A549 (cell line): ENCODE results near the gene ANKRD16. TPM values are rescaled to one million over a fixed set of nuclear protein-coding genes. Genes with fewer than 3 reads are reported as not detected.

Experiments
- ATAC-seq, 2 experiments: fragments of 200-7000 bp in 1 of 2; fragments of >200 bp in 1 of 2; cut with Nextera tagmentation in 1 of 2; cut with Tn5 transposase in 1 of 2; 3 replicates each; pipeline versions ENCODE4 v1.8.0 to v1.9.1; 2018 to 2020; ENCODE audit warnings: mild to moderate bottlenecking in 1 of 2, moderate library complexity in 1 of 2
- CTCF ChIA-PET: fragments of 300-600 bp; sonication (Branson Sonifier 250); formaldehyde crosslinking; extraction: SDS; loops from one replicate; lab custom pipeline; 2021; ENCODE audit warnings: antibody characterized with exemption, inconsistent platforms; lab: Yijun Ruan, JAX
- POLR2A ChIA-PET: fragments of 350-600 bp; formaldehyde crosslinking; extraction: SDS; loops from one replicate; lab custom pipeline; 2021; ENCODE audit warnings: antibody characterized with exemption, inconsistent platforms; lab: Yijun Ruan, JAX
- DNase-seq, 2 experiments: peaks; one replicate each; pipeline versions ENCODE4 v3.0.0 to v3.0.0-alpha.2; 2011 to 2016; ENCODE audit warnings: low read depth in 1 of 2, low spot score in 1 of 2
- FAIRE-seq: peaks from 2 replicates; lab custom pipeline; 2011; peaks lifted over from hg19 to GRCh38; lab: Jason Lieb, UNC
- H3K27ac ChIP-seq, 2 experiments: fragments of >200 bp; sonication (Bioruptor Twin); formaldehyde crosslinking; 3 replicates each; pipeline ENCODE4 v1.5.1; 2016 to 2017
- H3K4me1 ChIP-seq: fragments of >200 bp; sonication (Bioruptor Twin); formaldehyde crosslinking; 3 replicates; pipeline ENCODE4 v1.6.1; 2016
- H3K4me2 ChIP-seq: fragments of >200 bp; sonication (Bioruptor Twin); formaldehyde crosslinking; 3 replicates; pipeline ENCODE4 v1.6.1; 2016
- H3K4me3 ChIP-seq: fragments of >200 bp; sonication (Bioruptor Twin); formaldehyde crosslinking; 3 replicates; pipeline ENCODE4 v1.5.1; 2016
- H3K9me3 ChIP-seq: fragments of >200 bp; sonication (Bioruptor Twin); formaldehyde crosslinking; 3 replicates; pipeline ENCODE4 v1.6.1; 2016
- BHLHE40 ChIP-seq: IDR thresholded peaks from 2 replicates; pipeline ENCODE4 v1.6.1; 2012; ENCODE audit warnings: low read depth, low read length, inconsistent platforms
- CBX8 ChIP-seq: fragments of 200-600 bp; sonication (generic); IDR thresholded peaks from 2 replicates; pipeline ENCODE4 v1.6.1; 2016
- EHF ChIP-seq: fragments of 250-450 bp; sonication (Bioruptor Pico); IDR thresholded peaks from 2 replicates; pipeline ENCODE4 v1.5.0; 2020; ENCODE audit warnings: mild to moderate bottlenecking
- ESRRA ChIP-seq: fragments of 150-350 bp; IDR thresholded peaks from 2 replicates; pipeline ENCODE4 v1.6.1; 2014; ENCODE audit warnings: mild to moderate bottlenecking, low read length, borderline replicate concordance
- FOSL2 ChIP-seq, 2 experiments: fragments of 450-650 bp in 1 of 2; fragments of >200 bp in 1 of 2; sonication (Bioruptor Twin) in 1 of 2; formaldehyde crosslinking; IDR thresholded peaks; 2 replicates each; pipeline versions ENCODE4 v1.5.0 to v1.6.1; 2016 to 2020; ENCODE audit warnings: mild to moderate bottlenecking in 1 of 2, moderate library complexity in 1 of 2
- FOXS1 ChIP-seq: fragments of 250-450 bp; sonication (Bioruptor Pico); IDR thresholded peaks from 2 replicates; pipeline ENCODE4 v1.5.0; 2020; ENCODE audit warnings: mild to moderate bottlenecking, moderate library complexity
- KDM1A ChIP-seq: fragments of 200-600 bp; sonication (generic); IDR thresholded peaks from 2 replicates; pipeline ENCODE4 v1.6.1; 2016; ENCODE audit warnings: low read depth, mild to moderate bottlenecking
- KDM5A ChIP-seq: fragments of 200-600 bp; sonication (generic); IDR thresholded peaks from 2 replicates; pipeline ENCODE4 v1.6.1; 2016; ENCODE audit warnings: antibody characterized with exemption, mild to moderate bottlenecking
- MAFK ChIP-seq: fragments of 450-650 bp; IDR thresholded peaks from 2 replicates; pipeline ENCODE4 v1.6.1; 2014; ENCODE audit not compliant: partially characterized antibody
- POLR2AphosphoS2 ChIP-seq: conservative IDR thresholded peaks from 2 replicates; pipeline ENCODE4 v1.6.1; 2012; ENCODE audit warnings: low read length, improper control_type of control experiment, inconsistent platforms
- RARB ChIP-seq: fragments of 250-450 bp; sonication (Bioruptor Pico); IDR thresholded peaks from 2 replicates; pipeline ENCODE4 v1.8.0; 2021; ENCODE audit warnings: mild to moderate bottlenecking, moderate library complexity
- SMC3 ChIP-seq: fragments of >200 bp; sonication (Bioruptor Twin); formaldehyde crosslinking; IDR thresholded peaks from 3 replicates; pipeline ENCODE4 v1.6.1; 2018; ENCODE audit warnings: inconsistent platforms
- SREBF2 ChIP-seq: fragments of 450-650 bp; IDR thresholded peaks from 2 replicates; pipeline ENCODE4 v1.6.1; 2014; ENCODE audit warnings: mild to moderate bottlenecking, moderate library complexity
- TFCP2L1 ChIP-seq: fragments of 250-450 bp; sonication (Bioruptor Pico); IDR thresholded peaks from 2 replicates; pipeline ENCODE4 v1.5.0; 2021; ENCODE audit warnings: mild to moderate bottlenecking
- ZC3H11A ChIP-seq: fragments of 450-650 bp; IDR thresholded peaks from 2 replicates; pipeline ENCODE4 v1.6.1; 2014; ENCODE audit warnings: antibody characterized with exemption, mild to moderate bottlenecking
- WGBS: methylation state at CpG from one replicate; pipeline ENCODE4 v1.1.6; 2017; ENCODE audit errors: missing lambda C conversion rate; 5-methylcytosine and 5-hydroxymethylcytosine counted together
- polyA plus RNA-seq, 4 experiments: library from polyadenylated mRNA; depleted of rRNA in 3 of 4; stranded (reverse); fragments of >200 nt; fragmentation: RNase III in 1 of 4; extraction: RNeasy Plus Mini Kit Qiagen cat#74134 plus additional on column Dnase treatment in 1 of 4; gene quantifications; 2 replicates in 3 of 4; 3 replicates in 1 of 4; pipeline ENCODE4 v1.2.3, GENCODE V29; 2011 to 2017
- TF ChIP-seq, protein P1 (sequence below): fragments of 450-650 bp; IDR thresholded peaks from 2 replicates; pipeline ENCODE4 v1.6.1; 2014; ENCODE audit warnings: antibody characterized with exemption
- TF ChIP-seq, protein P2 (sequence below): fragments of >200 bp; sonication (Bioruptor Twin); formaldehyde crosslinking; IDR thresholded peaks from 3 replicates; pipeline ENCODE4 v1.5.1; 2016
- TF ChIP-seq, protein P3 (sequence below): IDR thresholded peaks from 2 replicates; pipeline ENCODE4 v1.6.1; 2012
- TF ChIP-seq, protein P4 (sequence below): fragments of >200 bp; sonication (Bioruptor Twin); formaldehyde crosslinking; IDR thresholded peaks from 3 replicates; pipeline ENCODE4 v1.6.1; 2016
- TF ChIP-seq, protein P5 (sequence below): IDR thresholded peaks from 2 replicates; pipeline ENCODE4 v1.6.1; 2012
- TF ChIP-seq, protein P6 (sequence below): fragments of 200-600 bp; sonication (generic); IDR thresholded peaks from 2 replicates; pipeline ENCODE4 v1.6.1; 2016; ENCODE audit warnings: antibody characterized with exemption, mild to moderate bottlenecking, moderate library complexity
- TF ChIP-seq, protein P7 (sequence below): fragments of >200 bp; sonication (Bioruptor Twin); formaldehyde crosslinking; IDR thresholded peaks from 2 replicates; pipeline ENCODE4 v1.6.1; 2016
- TF ChIP-seq, protein P8 (sequence below): fragments of 250-450 bp; sonication (Bioruptor Pico); IDR thresholded peaks from 2 replicates; pipeline ENCODE4 v1.5.0; 2020; ENCODE audit warnings: low read depth, mild to moderate bottlenecking, moderate library complexity

The ANKRD16 gene
- polyA plus RNA-seq, 2 of the 4 experiments (the other 2 are of a cell fraction), result 7.3 to 8.9 TPM

DNA sequence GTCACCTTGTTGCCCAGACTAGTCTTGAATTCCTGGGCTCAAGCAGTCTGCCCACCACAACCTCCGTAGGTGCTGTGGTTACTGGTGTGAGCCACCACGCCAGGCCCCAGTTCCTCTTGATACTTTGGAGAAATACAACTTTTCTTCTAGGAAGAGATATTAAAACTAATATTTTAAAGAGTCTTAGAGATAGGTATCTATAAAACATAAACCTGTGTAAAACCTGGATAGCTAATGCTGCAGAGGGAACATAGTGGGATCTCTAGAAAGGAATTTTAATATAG lies 71.7 kb downstream of the ANKRD16 start (continued):
- TF ChIP-seq FOSL2 (IDR thresholded peaks at IDR 0.05), result no peak
- no peak for TF ChIP-seq FOSL2 (CRISPR knock-in tag; IDR thresholded peaks at IDR 0.05)
- TF ChIP-seq, protein P1, sequence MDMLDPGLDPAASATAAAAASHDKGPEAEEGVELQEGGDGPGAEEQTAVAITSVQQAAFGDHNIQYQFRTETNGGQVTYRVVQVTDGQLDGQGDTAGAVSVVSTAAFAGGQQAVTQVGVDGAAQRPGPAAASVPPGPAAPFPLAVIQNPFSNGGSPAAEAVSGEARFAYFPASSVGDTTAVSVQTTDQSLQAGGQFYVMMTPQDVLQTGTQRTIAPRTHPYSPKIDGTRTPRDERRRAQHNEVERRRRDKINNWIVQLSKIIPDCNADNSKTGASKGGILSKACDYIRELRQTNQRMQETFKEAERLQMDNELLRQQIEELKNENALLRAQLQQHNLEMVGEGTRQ, result no peak
- TF ChIP-seq POLR2AphosphoS2, result no peak

DNA sequence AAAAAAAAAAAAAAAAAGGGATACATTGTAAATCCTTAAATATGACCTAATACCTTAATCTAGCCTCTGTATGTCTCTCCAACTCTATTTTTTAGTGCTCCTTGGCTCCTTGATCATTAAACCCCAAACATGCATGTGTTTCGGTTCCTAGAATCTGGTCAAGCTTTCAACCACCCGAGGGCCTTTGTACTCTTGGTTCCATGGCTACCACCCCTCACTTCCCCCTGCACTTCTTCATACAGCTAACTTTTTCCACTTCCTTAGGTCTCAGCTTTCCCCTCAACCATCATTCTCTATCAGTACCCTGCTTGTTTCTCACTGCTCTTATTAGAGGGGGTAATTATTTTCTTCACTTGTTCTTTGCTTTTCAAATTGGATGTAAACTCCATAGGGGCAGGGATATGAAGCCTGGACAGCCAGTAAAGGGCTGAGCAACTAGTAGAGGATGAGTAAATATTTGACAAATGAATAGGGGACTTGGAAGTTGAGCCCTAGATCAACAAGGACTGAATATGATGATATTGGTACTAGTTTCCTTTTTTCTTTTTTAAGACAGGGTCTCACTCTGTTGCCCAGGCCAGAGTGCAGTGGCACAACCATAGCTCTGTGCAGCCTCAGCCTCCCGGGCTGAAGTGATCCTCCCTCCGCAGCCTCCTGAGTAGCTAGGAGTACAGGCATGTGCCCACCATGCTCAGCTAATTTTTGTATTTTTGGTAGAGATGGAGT lies 72.2 kb downstream of the ANKRD16 start:
- ATAC-seq, result no peak
- Histone ChIP-seq H3K9me3 (no peaks in the 10 kb centered on the region), H3K4me2 (no peak overlapping the region), H3K4me3 (no peak overlapping the region), H3K4me1 (peaks cover 9% of the 10 kb centered on the region), H3K27ac (no peak overlapping the region)
- 94% methylated on average over 4 of the region's 4 CpGs for WGBS
- FAIRE-seq, result no peak
- POLR2A ChIA-PET, result no interaction called here
- no peak for TF ChIP-seq MAFK
- TF ChIP-seq, protein P2, sequence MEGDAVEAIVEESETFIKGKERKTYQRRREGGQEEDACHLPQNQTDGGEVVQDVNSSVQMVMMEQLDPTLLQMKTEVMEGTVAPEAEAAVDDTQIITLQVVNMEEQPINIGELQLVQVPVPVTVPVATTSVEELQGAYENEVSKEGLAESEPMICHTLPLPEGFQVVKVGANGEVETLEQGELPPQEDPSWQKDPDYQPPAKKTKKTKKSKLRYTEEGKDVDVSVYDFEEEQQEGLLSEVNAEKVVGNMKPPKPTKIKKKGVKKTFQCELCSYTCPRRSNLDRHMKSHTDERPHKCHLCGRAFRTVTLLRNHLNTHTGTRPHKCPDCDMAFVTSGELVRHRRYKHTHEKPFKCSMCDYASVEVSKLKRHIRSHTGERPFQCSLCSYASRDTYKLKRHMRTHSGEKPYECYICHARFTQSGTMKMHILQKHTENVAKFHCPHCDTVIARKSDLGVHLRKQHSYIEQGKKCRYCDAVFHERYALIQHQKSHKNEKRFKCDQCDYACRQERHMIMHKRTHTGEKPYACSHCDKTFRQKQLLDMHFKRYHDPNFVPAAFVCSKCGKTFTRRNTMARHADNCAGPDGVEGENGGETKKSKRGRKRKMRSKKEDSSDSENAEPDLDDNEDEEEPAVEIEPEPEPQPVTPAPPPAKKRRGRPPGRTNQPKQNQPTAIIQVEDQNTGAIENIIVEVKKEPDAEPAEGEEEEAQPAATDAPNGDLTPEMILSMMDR, result no peak
- TF ChIP-seq, protein P1, result no peak
- no peak for DNase-seq
- CTCF ChIA-PET, result interaction anchor here (0.6 to 1.9 kb wide), 2 partner anchors 9 to 12 kb away, joined by 4 read pairs; no protein-coding TSS in a partner anchor

DNA sequence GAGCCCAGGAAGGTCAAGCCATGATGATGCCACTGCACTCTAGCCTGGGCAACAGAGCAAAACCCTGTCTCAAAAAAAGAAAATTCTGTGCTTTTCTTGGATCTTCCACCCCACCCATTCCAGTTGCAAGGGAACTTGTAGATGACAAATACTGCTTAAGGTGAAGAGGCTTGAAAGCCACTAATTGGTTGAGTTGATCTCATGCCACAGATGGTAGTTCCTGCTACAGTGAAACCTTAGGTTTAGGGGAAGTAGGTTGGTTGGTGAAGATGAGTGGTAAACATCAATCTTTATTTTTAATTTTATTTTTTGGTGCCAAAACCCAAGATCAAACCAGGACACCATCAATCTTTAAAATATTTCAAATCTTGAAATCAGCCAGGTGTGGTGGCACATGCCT lies 73.5 kb downstream of the ANKRD16 start:
- Histone ChIP-seq H3K4me2 (no peak overlapping the region), H3K4me3 (no peak overlapping the region), H3K9me3 (no peaks in the 10 kb centered on the region), H3K27ac (no peak overlapping the region), H3K4me1 (peaks cover 15% of the 10 kb centered on the region)
- POLR2A ChIA-PET, result interaction anchor here (0.6 to 0.8 kb wide), 2 partner anchors 9 to 990 kb away, joined by 3 to 7 read pairs; no protein-coding TSS in a partner anchor
- TF ChIP-seq, protein P3, sequence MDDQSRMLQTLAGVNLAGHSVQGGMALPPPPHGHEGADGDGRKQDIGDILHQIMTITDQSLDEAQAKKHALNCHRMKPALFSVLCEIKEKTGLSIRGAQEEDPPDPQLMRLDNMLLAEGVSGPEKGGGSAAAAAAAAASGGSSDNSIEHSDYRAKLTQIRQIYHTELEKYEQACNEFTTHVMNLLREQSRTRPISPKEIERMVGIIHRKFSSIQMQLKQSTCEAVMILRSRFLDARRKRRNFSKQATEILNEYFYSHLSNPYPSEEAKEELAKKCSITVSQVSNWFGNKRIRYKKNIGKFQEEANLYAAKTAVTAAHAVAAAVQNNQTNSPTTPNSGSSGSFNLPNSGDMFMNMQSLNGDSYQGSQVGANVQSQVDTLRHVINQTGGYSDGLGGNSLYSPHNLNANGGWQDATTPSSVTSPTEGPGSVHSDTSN, result no peak
- TF ChIP-seq TFCP2L1 (CRISPR knock-in tag), result no peak
- no peak for TF ChIP-seq ZC3H11A
- no peak for TF ChIP-seq RARB (CRISPR knock-in tag)
- TF ChIP-seq BHLHE40, result no peak
- TF ChIP-seq KDM5A, result no peak
- no peak for TF ChIP-seq ESRRA
- TF ChIP-seq KDM1A, result no peak
- TF ChIP-seq, protein P4, sequence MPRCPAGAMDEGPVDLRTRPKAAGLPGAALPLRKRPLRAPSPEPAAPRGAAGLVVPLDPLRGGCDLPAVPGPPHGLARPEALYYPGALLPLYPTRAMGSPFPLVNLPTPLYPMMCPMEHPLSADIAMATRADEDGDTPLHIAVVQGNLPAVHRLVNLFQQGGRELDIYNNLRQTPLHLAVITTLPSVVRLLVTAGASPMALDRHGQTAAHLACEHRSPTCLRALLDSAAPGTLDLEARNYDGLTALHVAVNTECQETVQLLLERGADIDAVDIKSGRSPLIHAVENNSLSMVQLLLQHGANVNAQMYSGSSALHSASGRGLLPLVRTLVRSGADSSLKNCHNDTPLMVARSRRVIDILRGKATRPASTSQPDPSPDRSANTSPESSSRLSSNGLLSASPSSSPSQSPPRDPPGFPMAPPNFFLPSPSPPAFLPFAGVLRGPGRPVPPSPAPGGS, result no peak
- TF ChIP-seq, protein P5, sequence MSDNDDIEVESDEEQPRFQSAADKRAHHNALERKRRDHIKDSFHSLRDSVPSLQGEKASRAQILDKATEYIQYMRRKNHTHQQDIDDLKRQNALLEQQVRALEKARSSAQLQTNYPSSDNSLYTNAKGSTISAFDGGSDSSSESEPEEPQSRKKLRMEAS, result no peak
- no peak for TF ChIP-seq EHF (CRISPR knock-in tag)
- TF ChIP-seq, protein P6, sequence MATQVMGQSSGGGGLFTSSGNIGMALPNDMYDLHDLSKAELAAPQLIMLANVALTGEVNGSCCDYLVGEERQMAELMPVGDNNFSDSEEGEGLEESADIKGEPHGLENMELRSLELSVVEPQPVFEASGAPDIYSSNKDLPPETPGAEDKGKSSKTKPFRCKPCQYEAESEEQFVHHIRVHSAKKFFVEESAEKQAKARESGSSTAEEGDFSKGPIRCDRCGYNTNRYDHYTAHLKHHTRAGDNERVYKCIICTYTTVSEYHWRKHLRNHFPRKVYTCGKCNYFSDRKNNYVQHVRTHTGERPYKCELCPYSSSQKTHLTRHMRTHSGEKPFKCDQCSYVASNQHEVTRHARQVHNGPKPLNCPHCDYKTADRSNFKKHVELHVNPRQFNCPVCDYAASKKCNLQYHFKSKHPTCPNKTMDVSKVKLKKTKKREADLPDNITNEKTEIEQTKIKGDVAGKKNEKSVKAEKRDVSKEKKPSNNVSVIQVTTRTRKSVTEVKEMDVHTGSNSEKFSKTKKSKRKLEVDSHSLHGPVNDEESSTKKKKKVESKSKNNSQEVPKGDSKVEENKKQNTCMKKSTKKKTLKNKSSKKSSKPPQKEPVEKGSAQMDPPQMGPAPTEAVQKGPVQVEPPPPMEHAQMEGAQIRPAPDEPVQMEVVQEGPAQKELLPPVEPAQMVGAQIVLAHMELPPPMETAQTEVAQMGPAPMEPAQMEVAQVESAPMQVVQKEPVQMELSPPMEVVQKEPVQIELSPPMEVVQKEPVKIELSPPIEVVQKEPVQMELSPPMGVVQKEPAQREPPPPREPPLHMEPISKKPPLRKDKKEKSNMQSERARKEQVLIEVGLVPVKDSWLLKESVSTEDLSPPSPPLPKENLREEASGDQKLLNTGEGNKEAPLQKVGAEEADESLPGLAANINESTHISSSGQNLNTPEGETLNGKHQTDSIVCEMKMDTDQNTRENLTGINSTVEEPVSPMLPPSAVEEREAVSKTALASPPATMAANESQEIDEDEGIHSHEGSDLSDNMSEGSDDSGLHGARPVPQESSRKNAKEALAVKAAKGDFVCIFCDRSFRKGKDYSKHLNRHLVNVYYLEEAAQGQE, result no peak
- no peak for TF ChIP-seq SMC3
- TF ChIP-seq SREBF2, result no peak
- TF ChIP-seq, protein P7, sequence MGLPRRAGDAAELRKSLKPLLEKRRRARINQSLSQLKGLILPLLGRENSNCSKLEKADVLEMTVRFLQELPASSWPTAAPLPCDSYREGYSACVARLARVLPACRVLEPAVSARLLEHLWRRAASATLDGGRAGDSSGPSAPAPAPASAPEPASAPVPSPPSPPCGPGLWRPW, result no peak
- TF ChIP-seq FOXS1 (CRISPR knock-in tag), result no peak
- TF ChIP-seq, protein P8, sequence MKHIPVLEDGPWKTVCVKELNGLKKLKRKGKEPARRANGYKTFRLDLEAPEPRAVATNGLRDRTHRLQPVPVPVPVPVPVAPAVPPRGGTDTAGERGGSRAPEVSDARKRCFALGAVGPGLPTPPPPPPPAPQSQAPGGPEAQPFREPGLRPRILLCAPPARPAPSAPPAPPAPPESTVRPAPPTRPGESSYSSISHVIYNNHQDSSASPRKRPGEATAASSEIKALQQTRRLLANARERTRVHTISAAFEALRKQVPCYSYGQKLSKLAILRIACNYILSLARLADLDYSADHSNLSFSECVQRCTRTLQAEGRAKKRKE (CRISPR knock-in tag), result no peak
- no peak for TF ChIP-seq CBX8
- no peak for TF ChIP-seq POLR2AphosphoS2
- ATAC-seq (no peak), DNase-seq (no peak), FAIRE-seq (no peak)
- CTCF ChIA-PET, result no interaction called here
